Measurements from ENCODE around the gene THG1L. TPM values are rescaled to one million over a fixed set of nuclear protein-coding genes. Genes with fewer than 3 reads are reported as not detected.

THG1L gene
- total and polyA plus RNA-seq, 10 of the 15 experiments (the other 5 are each of a cell fraction or from before 2014, with no cell fraction given), result 24.8 to 58.0 (median 34.5) TPM

GRCh38 chr5:157721159-157721558 is 10.1 kb upstream of the THG1L start:
- Histone ChIP-seq H3K4me3 (no peak overlapping the region), H3K27me3 (replicated peaks in 1 of 2; ENCODE audit: control insufficient read depth in 2 of 2, insufficient read depth in 2 of 2, low read length in 1 of 2) (no peaks in the 10 kb centered on the region), H2AFZ (ENCODE audit: control insufficient read depth, low read depth, low read length) (no peak overlapping the region), H3K79me2 (ENCODE audit: control insufficient read depth, insufficient read depth, low read length) (no peaks in the 10 kb centered on the region), H3K9ac (ENCODE audit: control insufficient read depth, insufficient read depth, low read length) (no peak overlapping the region), H3K4me1 (ENCODE audit: control insufficient read depth, insufficient read depth, low read length) (peaks cover 4% of the 10 kb centered on the region), H3K4me2 (ENCODE audit: control insufficient read depth, insufficient read depth) (no peak overlapping the region), H3K9me3 (replicated peaks; ENCODE audit: control insufficient read depth, insufficient read depth, low read length) (no peaks in the 10 kb centered on the region; the same call in 2 of the 3 replicates), H3K27ac (ENCODE audit: control insufficient read depth, insufficient read depth) (no peak overlapping the region), H4K20me1 (ENCODE audit: control insufficient read depth, insufficient read depth) (no peaks in the 10 kb centered on the region), H3K36me3 (ENCODE audit: control insufficient read depth in 2 of 2, insufficient read depth in 2 of 2, low read length in 1 of 2) (no peaks in the 10 kb centered on the region)
- POLR2A ChIA-PET, result interaction anchor here (0.6 kb wide), 3 partner anchors 41 to 152 kb away, joined by 3 to 4 read pairs (median 3); no protein-coding TSS in a partner anchor
- DNase-seq (ENCODE audit: low read depth, low spot score) (no peak), FAIRE-seq (no peak), ATAC-seq (no peak)
- no TSS peak for BruUV-seq (replicated peaks)
- TF ChIP-seq ZBTB33 (IDR thresholded peaks at IDR 0.05), result no peak
- TF ChIP-seq ZNF274 (IDR thresholded peaks at IDR 0.05; ENCODE audit: insufficient read depth, insufficient read length), result no peak
- TF ChIP-seq ELK1 (IDR thresholded peaks at IDR 0.05; ENCODE audit: low read depth, low read length), result no peak
- TF ChIP-seq IRF4 (IDR thresholded peaks at IDR 0.05; ENCODE audit: low read depth, low read length), result no peak
- no peak for TF ChIP-seq RAD51 (IDR thresholded peaks at IDR 0.05)
- TF ChIP-seq CBX5 (IDR thresholded peaks at IDR 0.05; ENCODE audit: low read depth), result no peak
- TF ChIP-seq RELA (IDR thresholded peaks at IDR 0.05; ENCODE audit: borderline replicate concordance, partially characterized antibody), result no peak
- TF ChIP-seq KDM1A (IDR thresholded peaks at IDR 0.05; ENCODE audit: borderline replicate concordance), result no peak
- TF ChIP-seq SMAD5 (IDR thresholded peaks at IDR 0.05; ENCODE audit: low read depth), result no peak
- TF ChIP-seq CREM (IDR thresholded peaks at IDR 0.05; ENCODE audit: low read depth), result no peak
- TF ChIP-seq E2F8 (IDR thresholded peaks at IDR 0.05; ENCODE audit: low read depth, partially characterized antibody), result no peak
- no peak for TF ChIP-seq DPF2 (IDR thresholded peaks at IDR 0.05)
- TF ChIP-seq CBFB (IDR thresholded peaks at IDR 0.05; ENCODE audit: low read depth), result no peak
- no peak for TF ChIP-seq CTCF (IDR thresholded peaks at IDR 0.05 in 2 of 3, conservative IDR thresholded peaks at IDR 0.05 in 1 of 3; ENCODE audit: control insufficient read depth in 2 of 3, extremely low read depth in 1 of 3, insufficient read depth in 1 of 3, low read depth in 3 of 3, low read length in 3 of 3)
- intact Hi-C loops (cut with micrococcal nuclease; ENCODE audit: unreplicated experiment), result no loop called here
- in situ Hi-C loops (cut with MboI), result no loop called here
- CTCF ChIA-PET, result interaction anchor here (1.0 to 8.8 kb wide), 8 partner anchors 11 to 468 kb away, joined by 3 to 90 read pairs (median 6); partner anchors contain the start of gene LSM11
- 72% methylated on average over 6 of the region's 6 CpGs for WGBS (ENCODE audit: insufficient coverage, insufficient replicate concordance, low lambda C conversion rate, missing lambda C conversion rate)
- RAD21 ChIA-PET (ENCODE audit: unreplicated experiment), result interaction anchor here (1.0 to 5.2 kb wide), 3 partner anchors 10 to 289 kb away, joined by 3 to 72 read pairs (median 4); partner anchors contain the start of gene THG1L
- SMC1A ChIA-PET (ENCODE audit: uncharacterized antibody, unreplicated experiment), result interaction anchor here (1.1 to 7.7 kb wide), 5 partner anchors 10 to 289 kb away, joined by 3 to 77 read pairs (median 6); partner anchors contain the start of gene LSM11

Measured in GM12878 (cell line).